NOMO-1 treated with dmso at 0.1 percent for 144 hours (cell line): Measurements from ENCODE around the gene DCAF8L2.
"Not testable (repeated sequence)": the region's sequence is repeated elsewhere in the genome, so short reads cannot be mapped to it uniquely, and the experiment has no call there.

Source experiments
- DNase-seq: peaks from one replicate; lab custom pipeline; 2025; ENCODE audit not compliant: unreplicated experiment; lab: John Stamatoyannopoulos, UW

DCAF8L2 gene

GRCh38 chrX:27675493-27675892 is 85.3 kb downstream of the DCAF8L2 start:
- DNase-seq: no peak

GRCh38 chrX:27679281-27679680 is 89.1 kb downstream of the DCAF8L2 start:
- no peak for DNase-seq

DNA sequence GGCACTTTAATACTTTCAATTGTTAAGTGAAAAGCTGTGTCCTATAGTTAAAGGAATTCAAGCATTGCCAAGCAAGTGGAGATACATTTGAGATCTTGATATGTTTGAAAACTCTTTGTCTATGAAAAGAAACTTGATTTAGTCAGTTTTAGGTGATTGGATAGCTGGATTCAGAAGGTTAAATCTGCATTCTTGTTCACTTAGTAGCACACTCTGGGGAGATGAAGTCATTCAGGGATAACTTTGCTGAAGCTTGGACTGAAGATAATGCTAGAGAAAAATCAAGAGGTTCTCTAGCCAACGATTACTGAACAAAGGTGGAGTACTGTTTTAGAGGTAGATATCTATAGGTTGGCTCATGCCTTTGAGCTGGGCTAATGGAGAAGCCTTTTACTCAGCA is 90.6 kb downstream of the DCAF8L2 start:
- no peak for DNase-seq

GRCh38 chrX:27683566-27684208 is 93.5 kb downstream of the DCAF8L2 start:
- DNase-seq: not testable (repeated sequence)

DNA sequence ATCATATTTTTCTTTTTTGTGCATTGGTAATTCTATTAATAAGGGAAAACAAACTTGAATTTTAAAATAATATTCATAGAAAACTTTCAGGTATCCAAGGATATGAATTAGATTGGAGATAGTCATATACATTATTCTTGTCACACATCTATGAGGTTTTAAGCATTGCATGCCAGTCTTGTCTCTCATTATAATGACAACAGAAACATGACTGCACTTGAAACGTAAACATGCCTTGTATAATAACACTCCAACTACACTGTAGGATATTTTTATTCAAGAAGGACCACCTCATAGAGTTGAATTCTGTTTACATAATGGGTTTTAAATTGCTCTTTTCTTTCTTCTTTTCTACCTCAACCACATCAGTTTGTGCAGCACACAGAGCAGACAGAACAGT is 104.5 kb downstream of the DCAF8L2 start:
- no peak for DNase-seq

DNA sequence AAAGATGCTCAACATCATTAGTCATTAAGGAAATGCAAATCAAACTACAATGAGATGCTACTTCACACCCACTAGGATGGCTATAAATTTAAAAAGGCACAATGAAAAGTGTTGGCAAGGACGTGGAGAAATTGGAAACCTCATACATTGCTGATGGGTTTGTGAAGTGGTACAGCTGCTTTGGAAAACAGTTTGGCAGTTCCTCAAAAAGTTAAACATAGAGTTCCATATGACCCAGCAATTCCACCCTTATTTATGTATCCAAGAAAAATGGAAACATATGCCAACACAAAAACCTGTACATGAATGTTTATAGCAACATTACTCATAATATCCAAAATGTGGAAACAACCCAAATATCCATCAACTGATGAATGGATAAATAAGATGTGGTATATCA is 116.4 kb downstream of the DCAF8L2 start:
- DNase-seq: no peak

DNA sequence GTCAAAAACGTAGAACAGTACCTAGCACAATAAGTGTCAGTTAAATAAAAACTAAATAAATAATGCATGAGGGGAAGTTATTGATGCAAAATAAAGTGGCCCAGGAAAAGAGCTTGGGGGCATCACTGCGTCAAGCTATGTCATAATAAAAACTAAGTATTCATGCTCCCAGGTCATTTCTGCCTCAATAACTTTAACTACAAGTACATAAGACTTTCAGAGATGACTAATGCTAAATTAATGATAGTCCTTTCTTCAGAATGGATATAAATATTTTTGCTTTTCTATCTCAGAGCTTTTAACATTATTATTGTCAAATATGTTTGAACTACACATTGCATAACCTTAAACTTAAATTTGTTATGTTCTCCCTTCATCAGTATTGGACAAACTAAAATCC is 125.5 kb downstream of the DCAF8L2 start:
- DNase-seq: no peak

GRCh38 chrX:27728291-27728690 is 138.1 kb downstream of the DCAF8L2 start:
- DNase-seq: no peak

DNA sequence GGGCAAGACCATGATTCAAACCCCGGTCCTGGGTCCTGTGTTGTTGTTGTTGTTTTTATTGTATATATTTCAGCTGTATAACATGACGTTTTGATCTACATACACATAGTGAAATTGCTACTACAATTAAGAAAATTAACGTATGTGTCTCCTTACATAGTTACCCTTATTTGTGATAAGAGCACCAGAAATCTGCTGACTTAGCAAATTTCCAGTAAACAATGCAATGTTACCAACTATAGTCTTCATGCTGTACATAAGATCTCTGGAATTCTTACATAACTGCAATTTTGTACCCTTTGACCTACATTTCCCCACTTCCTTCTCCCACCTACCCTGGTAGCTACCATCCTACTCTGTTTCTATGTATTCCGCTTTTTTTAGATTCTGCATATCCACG is 141.8 kb downstream of the DCAF8L2 start:
- no peak for DNase-seq

GRCh38 chrX:27735914-27736313 is 145.8 kb downstream of the DCAF8L2 start:
- DNase-seq: no peak

- no peak for DNase-seq
Measured at GRCh38 chrX:27740933-27741332, 150.8 kb downstream of the DCAF8L2 start.

DNA sequence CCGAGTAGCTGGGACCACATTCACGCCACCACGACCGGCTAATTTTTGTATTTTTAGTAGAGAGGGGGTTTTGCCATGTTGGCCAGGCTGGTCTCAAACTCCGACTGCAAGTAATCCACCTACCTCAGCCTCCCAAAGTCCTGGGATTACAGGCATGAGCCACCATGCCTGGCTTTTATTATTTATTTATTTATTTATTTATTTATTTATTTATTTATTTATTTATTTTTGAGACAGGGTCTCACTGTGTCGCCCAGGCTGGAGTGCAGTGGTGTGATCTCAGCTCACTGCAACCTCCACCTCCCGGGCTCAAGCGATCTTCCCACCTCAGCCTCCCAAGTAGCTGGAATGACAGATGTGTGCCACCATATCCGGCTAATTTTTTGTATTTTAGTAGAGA is 153.4 kb downstream of the DCAF8L2 start:
- not testable (repeated sequence) for DNase-seq

- DNase-seq: no peak
Measured at GRCh38 chrX:27746516-27746915, 156.4 kb downstream of the DCAF8L2 start.

DNA sequence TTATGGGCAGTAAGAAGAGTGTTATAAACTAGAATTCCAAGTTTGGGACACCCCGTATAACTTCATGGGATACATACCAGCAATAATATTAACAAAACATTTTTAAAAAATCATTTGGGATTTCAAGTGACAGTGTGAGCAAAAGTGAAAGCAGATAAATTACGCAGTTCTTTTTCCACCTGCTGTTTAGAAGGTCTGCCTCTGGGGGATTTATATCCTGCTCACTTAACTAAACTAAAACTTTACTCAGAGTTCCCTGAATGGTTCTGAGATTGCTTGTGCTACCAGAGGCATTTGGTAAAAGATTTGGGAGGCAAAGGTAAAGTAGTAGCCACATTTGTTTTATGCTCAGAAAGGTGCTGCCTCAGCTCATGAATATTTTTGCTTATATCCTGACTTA is 160.2 kb downstream of the DCAF8L2 start:
- DNase-seq: not testable (repeated sequence)

DNA sequence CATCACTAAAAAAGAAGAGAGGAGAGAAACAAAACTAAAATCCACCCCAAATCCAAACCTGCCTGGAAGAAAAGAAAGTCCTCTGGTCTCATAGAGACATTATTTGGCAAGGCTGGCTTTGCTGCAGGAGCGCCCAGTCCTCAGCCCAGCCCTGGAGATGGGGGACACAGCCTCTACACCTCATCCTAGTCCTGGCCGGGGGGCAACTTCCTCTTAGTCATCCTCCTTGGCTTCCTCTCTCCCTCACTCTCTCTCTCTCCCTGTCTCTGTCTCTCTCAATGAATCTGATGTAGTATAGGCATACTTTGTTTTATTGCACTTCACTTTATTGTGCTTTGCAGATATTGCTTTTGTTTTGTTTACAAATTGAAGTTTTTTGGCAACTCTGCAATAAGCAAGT is 161.8 kb downstream of the DCAF8L2 start:
- DNase-seq: no peak

- no peak for DNase-seq
Measured at GRCh38 chrX:27765718-27766117, 175.6 kb downstream of the DCAF8L2 start.

GRCh38 chrX:27767387-27767786 is 177.2 kb downstream of the DCAF8L2 start:
- no peak for DNase-seq

DNA sequence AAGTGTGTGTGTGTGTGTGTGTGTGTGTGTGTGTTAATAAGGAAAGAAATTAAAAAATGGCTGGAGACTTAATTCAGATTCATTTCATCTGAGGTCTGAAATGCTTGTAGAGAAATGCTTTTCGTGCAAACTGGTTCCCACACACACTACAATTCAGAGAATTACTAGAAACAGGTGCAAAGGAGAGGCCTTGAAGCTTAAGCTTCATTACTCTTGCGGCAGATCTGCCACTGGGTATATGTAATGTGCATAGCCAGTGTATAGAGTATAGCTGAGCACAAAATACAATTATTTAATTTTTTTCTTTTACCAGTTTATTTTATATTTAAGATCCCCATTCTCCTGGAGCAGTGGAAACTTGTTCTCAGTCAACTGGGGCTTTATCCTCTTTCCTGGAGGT is 185.8 kb downstream of the DCAF8L2 start:
- DNase-seq: no peak

GRCh38 chrX:27796640-27797257 is 206.6 kb downstream of the DCAF8L2 start:
- no peak for DNase-seq

- no peak for DNase-seq
Measured at GRCh38 chrX:27797575-27797974, 207.4 kb downstream of the DCAF8L2 start.
